GM12878 (cell line): ENCODE measurements around the gene NUDT3.

ENCODE experiments used
- CBFB ChIP-seq: IDR thresholded peaks from 2 replicates; pipeline ENCODE4 v1.6.1; 2016; ENCODE audit warnings: antibody characterized with exemption, low read depth
- CHD2 ChIP-seq: IDR thresholded peaks from 2 replicates; pipeline ENCODE4 v1.6.1; 2011; ENCODE audit warnings: low read depth, low read length, improper control_type of control experiment, borderline replicate concordance
- EZH2 ChIP-seq: IDR thresholded peaks from 2 replicates; pipeline ENCODE4 v1.6.1; 2012; ENCODE audit warnings: low read depth, mild to moderate bottlenecking, control low read depth, inconsistent platforms, low read length, borderline replicate concordance; ENCODE audit not compliant: control insufficient read depth
- GABPA ChIP-seq: IDR thresholded peaks from 2 replicates; pipeline ENCODE4 v1.6.1; 2014; ENCODE audit warnings: antibody characterized with exemption, low read depth, mild to moderate bottlenecking, inconsistent platforms
- HCFC1 ChIP-seq: fragments of 150-350 bp; IDR thresholded peaks from 2 replicates; pipeline ENCODE4 v1.6.1; 2014; ENCODE audit warnings: low read length
- HDAC2 ChIP-seq: fragments of 200-600 bp; sonication (generic); IDR thresholded peaks from 2 replicates; pipeline ENCODE4 v1.6.1; 2017
- POLR2AphosphoS5 ChIP-seq: IDR thresholded peaks from 2 replicates; pipeline ENCODE4 v1.6.1; 2011; ENCODE audit warnings: mild to moderate bottlenecking, low read length, inconsistent platforms
- RAD21 ChIP-seq: IDR thresholded peaks from 2 replicates; pipeline ENCODE4 v1.6.1; 2011; ENCODE audit warnings: mild to moderate bottlenecking, low read depth, low read length, moderate library complexity; ENCODE audit not compliant: insufficient read depth
- SP1 ChIP-seq: IDR thresholded peaks from one replicate; pipeline ENCODE4 v1.6.1; 2011; ENCODE audit warnings: low read depth, low read length
- TAF1 ChIP-seq: IDR thresholded peaks from 2 replicates; pipeline ENCODE4 v1.6.1; 2011; ENCODE audit warnings: mild to moderate bottlenecking, low read depth, low read length, borderline replicate concordance
- TF ChIP-seq, protein P1 (sequence below), 3 experiments: IDR thresholded peaks in 2 of 3; conservative IDR thresholded peaks in 1 of 3; 2 replicates each; pipeline ENCODE4 v1.5.1; 2011; ENCODE audit warnings: low read depth in 3 of 3, low read length in 3 of 3, mild to moderate bottlenecking in 3 of 3, control low read depth in 2 of 3, moderate library complexity in 2 of 3, inconsistent platforms in 1 of 3, mixed read lengths in 1 of 3; ENCODE audit not compliant: control insufficient read depth in 2 of 3, insufficient read depth in 1 of 3; ENCODE audit errors: extremely low read depth in 1 of 3
- TF ChIP-seq, protein P2 (sequence below): fragments of 450-650 bp; IDR thresholded peaks from 2 replicates; pipeline ENCODE4 v1.6.1; 2014; ENCODE audit warnings: mild to moderate bottlenecking

DNA sequence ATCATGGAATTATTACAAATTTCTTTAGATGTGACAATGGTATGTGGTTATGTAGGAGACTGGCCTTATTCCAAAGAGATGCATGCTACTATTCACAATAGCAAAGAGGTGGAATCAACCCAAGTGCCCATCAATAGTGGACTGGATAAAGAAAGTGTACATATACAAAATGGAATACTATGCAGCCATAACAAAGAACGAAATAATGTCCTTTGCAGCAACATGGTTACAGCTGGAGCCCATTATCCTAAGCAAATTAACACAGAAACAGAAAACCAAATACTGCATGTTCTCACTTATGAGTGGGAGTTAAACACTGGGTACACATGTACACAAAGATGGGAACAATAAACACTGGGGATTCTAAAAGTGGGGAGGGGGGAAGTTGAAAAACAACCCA lies 69.7 kb downstream of the NUDT3 start:
- TF ChIP-seq HDAC2 (no peak), GABPA (no peak), HCFC1 (no peak), CHD2 (no peak), SP1 (no peak), POLR2AphosphoS5 (no peak), RAD21 (no peak), EZH2 (no peak), TAF1 (no peak), CBFB (no peak)
- TF ChIP-seq, protein P1, sequence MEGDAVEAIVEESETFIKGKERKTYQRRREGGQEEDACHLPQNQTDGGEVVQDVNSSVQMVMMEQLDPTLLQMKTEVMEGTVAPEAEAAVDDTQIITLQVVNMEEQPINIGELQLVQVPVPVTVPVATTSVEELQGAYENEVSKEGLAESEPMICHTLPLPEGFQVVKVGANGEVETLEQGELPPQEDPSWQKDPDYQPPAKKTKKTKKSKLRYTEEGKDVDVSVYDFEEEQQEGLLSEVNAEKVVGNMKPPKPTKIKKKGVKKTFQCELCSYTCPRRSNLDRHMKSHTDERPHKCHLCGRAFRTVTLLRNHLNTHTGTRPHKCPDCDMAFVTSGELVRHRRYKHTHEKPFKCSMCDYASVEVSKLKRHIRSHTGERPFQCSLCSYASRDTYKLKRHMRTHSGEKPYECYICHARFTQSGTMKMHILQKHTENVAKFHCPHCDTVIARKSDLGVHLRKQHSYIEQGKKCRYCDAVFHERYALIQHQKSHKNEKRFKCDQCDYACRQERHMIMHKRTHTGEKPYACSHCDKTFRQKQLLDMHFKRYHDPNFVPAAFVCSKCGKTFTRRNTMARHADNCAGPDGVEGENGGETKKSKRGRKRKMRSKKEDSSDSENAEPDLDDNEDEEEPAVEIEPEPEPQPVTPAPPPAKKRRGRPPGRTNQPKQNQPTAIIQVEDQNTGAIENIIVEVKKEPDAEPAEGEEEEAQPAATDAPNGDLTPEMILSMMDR (IDR thresholded peaks at IDR 0.05 in 2 of 3, conservative IDR thresholded peaks at IDR 0.05 in 1 of 3; ENCODE audit: control insufficient read depth in 2 of 3, extremely low read depth in 1 of 3, insufficient read depth in 1 of 3, low read depth in 3 of 3, low read length in 3 of 3): no peak
- TF ChIP-seq, protein P2, sequence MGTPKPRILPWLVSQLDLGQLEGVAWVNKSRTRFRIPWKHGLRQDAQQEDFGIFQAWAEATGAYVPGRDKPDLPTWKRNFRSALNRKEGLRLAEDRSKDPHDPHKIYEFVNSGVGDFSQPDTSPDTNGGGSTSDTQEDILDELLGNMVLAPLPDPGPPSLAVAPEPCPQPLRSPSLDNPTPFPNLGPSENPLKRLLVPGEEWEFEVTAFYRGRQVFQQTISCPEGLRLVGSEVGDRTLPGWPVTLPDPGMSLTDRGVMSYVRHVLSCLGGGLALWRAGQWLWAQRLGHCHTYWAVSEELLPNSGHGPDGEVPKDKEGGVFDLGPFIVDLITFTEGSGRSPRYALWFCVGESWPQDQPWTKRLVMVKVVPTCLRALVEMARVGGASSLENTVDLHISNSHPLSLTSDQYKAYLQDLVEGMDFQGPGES: no peak
